HCT116 (cell line): Measurements from ENCODE around the gene HRH4. TPM values are rescaled to one million over a fixed set of nuclear protein-coding genes. Genes with fewer than 3 reads are reported as not detected.

Source experiments
- ATAC-seq: fragments of 200-7000 bp; cut with Tn5 transposase; 2 replicates; pipeline ENCODE4 v1.9.1; 2020; ENCODE audit warnings: mild to moderate bottlenecking, moderate library complexity
- BruUV-seq: library from RNA; stranded (reverse); fragments of 400-500 nt; replicated peaks from 2 replicates; lab custom pipeline; 2021; lab: Mats Ljungman, UMichigan
- CTCF ChIA-PET: fragments of 300-600 bp; sonication (Branson Sonifier 250); formaldehyde crosslinking; loops from one replicate; lab custom pipeline; 2021; ENCODE audit warnings: antibody characterized with exemption; lab: Charles Lee
- POLR2A ChIA-PET: fragments of 300-600, 350-600 bp; sonication (Branson Sonifier 250); formaldehyde crosslinking; loops from one replicate; lab custom pipeline; 2021; ENCODE audit warnings: antibody characterized with exemption; lab: Charles Lee
- RAD21 ChIA-PET, 2 experiments: fragments of 300-600 bp; sonication (Branson Sonifier 250); formaldehyde crosslinking; loops; one replicate each; lab custom pipeline; 2023; ENCODE audit warnings: low total read pairs in 2 of 2; ENCODE audit not compliant: uncharacterized antibody in 2 of 2, unreplicated experiment in 2 of 2, low non-redundant PET in 1 of 2; lab: Charles Lee
- DNase-seq: peaks from one replicate; pipeline ENCODE4 v3.0.0-alpha.2; 2010; ENCODE audit warnings: low read depth, low spot score
- H2AFZ ChIP-seq: fragments of 200-600 bp; shearing (Covaris generic), sonication (generic); 2 replicates; pipeline ENCODE4 v1.6.1; 2017; ENCODE audit warnings: low read depth, mixed run types, mixed read lengths, antibody characterized with exemption, low read length; ENCODE audit not compliant: poor library complexity, severe bottlenecking
- H3K27ac ChIP-seq: 2 replicates; pipeline ENCODE4 v1.5.1; 2012; ENCODE audit warnings: low read depth, low read length
- H3K27me3 ChIP-seq: fragments of 200-600 bp; sonication (generic); 2 replicates; pipeline ENCODE4 v1.6.1; 2016; ENCODE audit warnings: mixed run types, low read length, mixed read lengths; ENCODE audit not compliant: insufficient read depth
- H3K36me3 ChIP-seq, 2 experiments: fragments of 200-500 bp in 1 of 2; fragments of 200-600 bp in 1 of 2; sonication (Bioruptor generic) in 1 of 2; sonication (generic) in 1 of 2; 2 replicates each; pipeline versions ENCODE4 v1.5.1 to v1.6.1; 2014 to 2016; ENCODE audit warnings: low read length in 2 of 2, inconsistent platforms in 1 of 2, mixed read lengths in 1 of 2, mixed run types in 1 of 2; ENCODE audit not compliant: insufficient read depth in 2 of 2, control insufficient read depth in 1 of 2
- H3K4me1 ChIP-seq, 2 experiments: fragments of 200-600 bp in 1 of 2; sonication (generic) in 1 of 2; 2 replicates each; pipeline versions ENCODE4 v1.5.1 to v1.6.1; 2012 to 2017; ENCODE audit warnings: low read length in 2 of 2, inconsistent platforms in 1 of 2, mild to moderate bottlenecking in 1 of 2, mixed read lengths in 1 of 2, mixed run types in 1 of 2, moderate library complexity in 1 of 2; ENCODE audit not compliant: insufficient read depth in 2 of 2, control insufficient read depth in 1 of 2
- H3K4me2 ChIP-seq: fragments of 200-600 bp; sonication (generic); 2 replicates; pipeline ENCODE4 v1.6.1; 2017; ENCODE audit warnings: mixed run types, low read length, mixed read lengths
- H3K4me3 ChIP-seq, 2 experiments: fragments of 200-600 bp in 1 of 2; sonication (generic) in 1 of 2; replicated peaks in 1 of 2; 2 replicates each; pipeline ENCODE4 v1.5.1; 2011 to 2016; ENCODE audit warnings: low read length in 2 of 2, control low read depth in 1 of 2, low read depth in 1 of 2, mild to moderate bottlenecking in 1 of 2, mixed read lengths in 1 of 2, mixed run types in 1 of 2
- H3K79me2 ChIP-seq: fragments of 200-600 bp; sonication (generic); 2 replicates; pipeline ENCODE4 v1.6.1; 2017; ENCODE audit warnings: mild to moderate bottlenecking, mixed run types, low read length, moderate library complexity, mixed read lengths; ENCODE audit not compliant: insufficient read depth
- H3K9ac ChIP-seq: fragments of 200-600 bp; sonication (generic); 2 replicates; pipeline ENCODE4 v1.6.1; 2016; ENCODE audit warnings: low read length, mixed read lengths
- H3K9me2 ChIP-seq: fragments of 200-600 bp; sonication (generic), shearing (Covaris generic); 2 replicates; pipeline ENCODE4 v1.6.1; 2017; ENCODE audit warnings: mixed run types, mild to moderate bottlenecking, moderate library complexity; ENCODE audit not compliant: insufficient read depth
- H3K9me3 ChIP-seq, 2 experiments: fragments of 200-500 bp in 1 of 2; fragments of 200-600 bp in 1 of 2; sonication (Bioruptor generic) in 1 of 2; sonication (generic) in 1 of 2; 2 replicates each; pipeline ENCODE4 v1.6.1; 2014 to 2017; ENCODE audit warnings: low read length in 2 of 2, mixed read lengths in 2 of 2, inconsistent platforms in 1 of 2, low read depth in 1 of 2, mild to moderate bottlenecking in 1 of 2, mixed run types in 1 of 2, moderate library complexity in 1 of 2; ENCODE audit not compliant: control insufficient read depth in 1 of 2, insufficient read depth in 1 of 2
- H4K20me1 ChIP-seq: fragments of 200-600 bp; sonication (generic), shearing (Covaris generic); 2 replicates; pipeline ENCODE4 v1.6.1; 2017; ENCODE audit warnings: mixed run types, mild to moderate bottlenecking, moderate library complexity; ENCODE audit not compliant: insufficient read depth
- CTCF ChIP-seq, 3 experiments: fragments of 200-600 bp in 1 of 3; sonication (generic) in 1 of 3; IDR thresholded peaks in 2 of 3; conservative IDR thresholded peaks in 1 of 3; 2 replicates each; pipeline ENCODE4 v1.5.1; 2012 to 2017; ENCODE audit warnings: low read depth in 2 of 3, low read length in 2 of 3, antibody characterized with exemption in 1 of 3, borderline replicate concordance in 1 of 3, control low read depth in 1 of 3, mild to moderate bottlenecking in 1 of 3, mixed read lengths in 1 of 3, mixed run types in 1 of 3, moderate library complexity in 1 of 3; ENCODE audit not compliant: insufficient read depth in 1 of 3
- EGR1 ChIP-seq: IDR thresholded peaks from 2 replicates; pipeline ENCODE4 v1.6.1; 2012; ENCODE audit warnings: low read depth
- EZH2phosphoT487 ChIP-seq: fragments of 200-600 bp; IDR thresholded peaks from 2 replicates; pipeline ENCODE4 v1.6.1; 2018; ENCODE audit warnings: antibody characterized with exemption, borderline replicate concordance
- JUND ChIP-seq: IDR thresholded peaks from 2 replicates; pipeline ENCODE4 v1.6.1; 2012
- MAX ChIP-seq: IDR thresholded peaks from 2 replicates; pipeline ENCODE4 v1.6.1; 2012
- POLR2AphosphoS5 ChIP-seq: IDR thresholded peaks from 2 replicates; pipeline ENCODE4 v1.6.1; 2011; ENCODE audit warnings: mild to moderate bottlenecking, low read depth, low read length, moderate library complexity
- REST ChIP-seq: IDR thresholded peaks from 2 replicates; pipeline ENCODE4 v1.6.1; 2012; ENCODE audit warnings: low read depth
- SP1 ChIP-seq: IDR thresholded peaks from 2 replicates; pipeline ENCODE4 v1.6.1; 2012; ENCODE audit warnings: low read depth
- YY1 ChIP-seq: IDR thresholded peaks from 2 replicates; pipeline ENCODE4 v1.6.1; 2011; ENCODE audit warnings: low read length, low read depth, moderate library complexity, mild to moderate bottlenecking; ENCODE audit not compliant: insufficient replicate concordance; ENCODE audit errors: extremely low read depth
- intact Hi-C: fragments of 100-400 bp; cut with micrococcal nuclease; formaldehyde crosslinking; loops from 2 replicates; pipeline ENCODE4 v1.10.0; 2022
- total RNA-seq: library from RNA; stranded (reverse); gene quantifications from one replicate; pipeline ENCODE4 v1.2.1, GENCODE V29; 2021; ENCODE audit not compliant: unreplicated experiment

The HRH4 gene
- total RNA-seq, 1 experiment from 2014 or later, result not detected

- no peak for TF ChIP-seq MAX
These were observed 34.1 kb downstream of the HRH4 start (continued) for GRCh38 chr18:24494586-24494985.

- Histone ChIP-seq H3K4me2 (no peak overlapping the region), H3K27ac (no peak overlapping the region), H3K4me1 (no peaks in the 10 kb centered on the region), H2AFZ (no peak overlapping the region), H3K9me3 (no peaks in the 10 kb centered on the region), H3K27me3 (no peaks in the 10 kb centered on the region), H3K9me2 (no peaks in the 10 kb centered on the region), H3K9ac (no peak overlapping the region), H3K4me3 (no peak overlapping the region), H3K79me2 (no peaks in the 10 kb centered on the region), H3K36me3 (no peaks in the 10 kb centered on the region), H4K20me1 (no peaks in the 10 kb centered on the region)
- ChIA-PET POLR2A (no interaction called here), RAD21 (no interaction called here), CTCF (interaction anchor here (1.0 kb wide), 1 partner anchor 10 kb away, joined by 3 read pairs; no protein-coding TSS in a partner anchor)
- intact Hi-C loops, result no loop called here
- DNase-seq (no peak), ATAC-seq (no peak)
- TF ChIP-seq JUND (no peak), SP1 (no peak), CTCF (IDR thresholded peaks at IDR 0.05 in 2 of 3, conservative IDR thresholded peaks at IDR 0.05 in 1 of 3; ENCODE audit: borderline replicate concordance in 1 of 3, insufficient read depth in 1 of 3, low read depth in 2 of 3, low read length in 2 of 3) (no peak), MAX (no peak), YY1 (no peak), REST (no peak), EZH2phosphoT487 (no peak), POLR2AphosphoS5 (no peak), EGR1 (no peak)
- BruUV-seq, result no TSS peak
These were observed 36.8 kb downstream of the HRH4 start for GRCh38 chr18:24497031-24497754.
